Measurements from ENCODE around the gene NFKBIE.
A peak's percentile ranks its signal among the peaks of the same experiment; 100 is the strongest.

The NFKBIE gene

DNA sequence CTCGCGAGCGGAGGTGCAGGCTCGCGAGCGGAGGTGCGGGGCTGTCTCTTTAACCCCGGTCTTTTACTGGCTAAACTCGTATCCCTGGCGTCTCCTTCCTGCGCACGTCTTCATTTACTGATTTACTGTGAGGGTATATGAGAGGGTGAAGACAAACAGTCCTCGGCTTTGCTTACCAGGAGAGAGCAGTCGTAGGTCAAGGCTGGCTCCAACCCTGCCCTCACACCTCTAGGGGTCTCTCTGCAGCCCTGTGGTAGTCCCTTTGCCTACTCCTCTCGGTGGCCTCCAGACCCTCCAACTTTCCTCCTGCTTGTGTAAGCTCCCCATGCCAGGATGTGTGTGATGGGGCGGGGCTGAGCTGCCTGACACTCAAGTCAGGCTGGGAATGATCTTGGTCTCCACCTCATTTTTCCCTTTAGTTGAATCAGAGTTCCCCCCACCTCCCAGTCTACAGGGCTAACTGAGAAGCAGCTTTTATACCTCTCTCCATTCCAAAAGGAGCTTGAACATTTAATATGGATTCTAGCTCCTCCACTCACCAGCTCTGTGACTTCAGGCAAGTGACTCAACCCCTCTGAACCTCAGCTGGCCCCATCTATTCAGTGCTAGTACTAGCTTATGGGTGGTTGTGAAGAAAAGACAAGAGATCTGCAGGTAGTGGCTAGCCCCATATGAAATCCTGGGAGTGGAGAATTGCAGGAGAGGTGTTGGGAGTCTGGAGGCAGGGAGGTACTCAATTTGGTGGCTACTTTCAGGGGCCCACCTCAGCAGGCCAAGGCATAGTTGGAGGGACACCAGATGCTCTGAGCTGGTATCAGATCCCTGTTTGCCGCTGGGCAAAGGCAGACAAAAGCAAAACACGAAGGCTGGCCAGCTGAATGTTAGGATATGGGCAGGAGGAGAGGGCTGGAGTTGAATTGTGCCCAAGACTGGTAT, 41.1 kb downstream of the NFKBIE start:
- DNase-seq, result no peak

DNA sequence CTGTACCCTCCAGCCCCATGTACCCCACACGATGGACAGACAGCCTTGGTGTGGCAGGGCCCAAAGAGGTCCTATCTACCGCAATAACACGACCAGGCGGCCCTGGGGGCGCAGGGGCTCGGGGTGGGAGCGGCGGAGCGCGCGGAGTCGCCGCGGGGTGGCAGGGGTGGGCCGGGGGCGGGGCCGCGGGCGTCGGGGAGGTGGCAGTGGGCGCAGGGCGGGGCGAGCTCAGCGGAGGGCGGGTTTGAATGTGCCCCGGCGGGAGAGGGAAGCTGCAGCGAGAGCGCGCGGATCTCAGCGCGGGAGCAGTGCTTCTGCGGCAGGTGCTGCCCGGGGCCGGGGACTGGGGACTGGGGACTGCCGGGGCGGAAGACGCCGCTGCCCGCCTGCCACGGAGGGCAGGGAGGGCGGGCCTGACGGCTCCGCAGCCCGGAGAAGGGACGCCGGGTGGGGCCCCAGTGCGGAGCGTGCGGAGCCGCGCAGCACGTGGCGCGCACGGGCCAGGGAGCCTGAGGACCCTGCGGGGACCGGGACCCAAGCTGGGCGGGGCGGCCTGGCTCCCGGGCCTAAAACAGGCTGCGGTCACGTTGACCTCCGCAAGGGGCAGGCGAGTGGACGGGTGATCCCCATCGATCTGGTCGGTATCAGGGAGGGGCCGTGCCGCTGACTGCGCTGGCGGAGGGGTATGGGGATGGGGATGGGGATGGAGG, 41.9 kb downstream of the NFKBIE start, which contains the start of gene SLC29A1:
SLC29A1 (plus strand) TSS at position 277 of the 710 bp plus-strand sequence. CDS start 3,719 bp downstream, outside the sequence.
- DNase-seq, result peak; percentile 81

GRCh38 chr6:44222486-44223318, 42.6 kb downstream of the NFKBIE start:
- no peak for DNase-seq

- no peak for DNase-seq
These were observed 43.4 kb downstream of the NFKBIE start for GRCh38 chr6:44221961-44222335.

DNA sequence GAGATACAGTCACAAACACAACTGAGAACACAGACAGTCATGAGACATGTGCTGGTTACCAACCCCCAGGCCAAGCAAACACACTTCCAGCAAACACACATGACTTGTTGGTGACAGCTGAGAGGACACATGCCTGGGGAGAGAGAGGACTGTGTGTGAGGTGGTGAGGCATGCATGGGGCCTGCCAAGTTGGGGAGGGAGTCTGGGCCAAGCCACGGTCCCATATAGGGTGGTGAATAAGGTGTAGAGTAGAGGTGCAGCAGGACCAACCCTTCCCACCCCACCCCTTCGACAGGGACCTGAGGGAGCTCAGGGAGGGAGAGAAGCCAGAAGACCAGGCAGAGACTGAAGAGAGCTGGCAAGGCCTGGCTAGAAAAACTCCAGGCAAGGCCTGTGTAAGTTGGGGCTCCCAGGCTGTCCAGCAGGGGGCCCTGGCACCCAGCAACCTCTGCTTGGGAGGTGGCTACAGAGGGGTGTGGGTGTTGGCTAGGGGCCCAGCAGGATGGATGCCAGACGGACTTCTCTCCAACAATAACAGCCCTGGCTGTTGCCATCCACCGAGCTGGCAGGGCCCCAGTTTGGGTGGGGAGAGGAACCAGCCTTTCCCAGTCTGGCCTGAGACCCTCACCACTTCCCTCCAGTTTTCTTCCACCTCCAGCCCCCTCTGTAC, 43.9 kb downstream of the NFKBIE start:
- peak; percentile 78 for DNase-seq

- DNase-seq, result no peak
These were observed 44.4 kb downstream of the NFKBIE start for GRCh38 chr6:44220913-44221290.

GRCh38 chr6:44219815-44220784, 45.3 kb downstream of the NFKBIE start:
- no peak for DNase-seq

GRCh38 chr6:44219053-44219814, 46.1 kb downstream of the NFKBIE start:
- peak; percentile 32 for DNase-seq

GRCh38 chr6:44217332-44218143, 47.8 kb downstream of the NFKBIE start:
- no peak for DNase-seq

- DNase-seq, result no peak
These were observed 48.5 kb downstream of the NFKBIE start, which contains the start of gene MYMX for GRCh38 chr6:44216677-44217331. Gene MYMX, plus strand, starts transcription at chr6:44216926. Its CDS starts 546 bp downstream, at chr6:44217472.

- no peak for DNase-seq
These were observed 51.0 kb downstream of the NFKBIE start for GRCh38 chr6:44214307-44214706.

- no peak for DNase-seq
These were observed 54.1 kb downstream of the NFKBIE start for GRCh38 chr6:44211284-44211683.
